Activated CD4-positive, CD25-positive, alpha-beta regulatory T cell (primary cell): ENCODE data around the gene ZDHHC21.
"Not testable (repeated sequence)": the region's sequence is repeated elsewhere in the genome, so short reads cannot be mapped to it uniquely, and the experiment has no call there.

Experiments
- DNase-seq, 4 experiments: peaks; one replicate each; lab custom pipeline; 2025; lab: John Stamatoyannopoulos, UW

Gene ZDHHC21

DNA sequence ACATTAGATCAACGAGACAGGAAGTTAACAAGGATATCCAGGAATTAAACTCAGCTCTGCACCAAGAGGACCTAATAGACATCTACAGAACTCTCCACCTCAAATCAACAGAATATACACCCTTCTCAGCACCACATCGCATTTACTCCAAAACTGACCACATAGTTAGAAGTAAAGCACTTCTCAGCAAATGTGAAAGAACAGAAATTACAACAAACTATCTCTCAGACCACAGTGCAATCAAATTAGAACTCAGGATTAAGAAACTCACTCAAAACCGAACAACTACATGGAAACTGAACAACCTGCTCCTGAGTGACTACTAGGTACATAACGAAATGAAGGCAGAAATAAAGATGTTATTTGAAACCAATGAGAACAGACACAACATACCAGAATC, 10.6 kb downstream of the ZDHHC21 start:
- not testable (repeated sequence) for DNase-seq

DNA sequence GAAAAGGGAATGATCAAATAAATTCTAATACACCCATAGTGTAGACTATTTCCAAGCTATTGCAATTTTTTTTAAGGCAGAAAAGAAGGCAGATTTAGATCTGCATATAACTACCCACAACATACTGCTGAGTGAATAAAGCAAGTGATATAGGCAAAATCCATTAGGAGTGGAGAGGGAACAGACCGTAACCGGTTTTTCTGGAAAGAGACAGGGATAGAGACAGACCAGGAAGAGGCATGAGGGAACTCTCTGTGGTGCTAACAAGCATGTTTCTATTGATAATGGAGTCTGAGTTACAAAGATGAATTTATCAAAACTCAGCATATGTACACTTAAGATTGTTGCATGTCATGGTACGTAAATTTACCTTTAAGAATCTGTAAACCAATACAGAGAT, 14.5 kb downstream of the ZDHHC21 start:
- DNase-seq: no peak

DNA sequence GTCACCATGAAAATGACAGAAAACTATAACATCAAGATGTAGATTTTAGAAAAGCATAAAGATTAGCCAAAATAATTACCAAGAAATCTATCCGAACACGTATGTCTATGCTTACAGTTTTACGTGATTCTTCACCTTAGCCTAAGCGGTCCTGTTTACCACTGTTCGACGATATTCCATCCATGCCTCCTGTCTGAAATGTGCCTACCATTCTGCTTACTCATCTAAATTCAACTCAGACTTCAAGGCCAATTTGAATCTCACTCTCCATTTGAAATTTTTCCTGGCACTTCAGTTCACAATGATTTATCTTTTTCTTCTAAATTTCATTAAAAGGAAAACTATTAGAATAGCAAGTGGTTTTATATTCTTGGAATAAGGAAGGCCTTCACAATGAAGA, 15.4 kb downstream of the ZDHHC21 start:
- no peak for DNase-seq

DNA sequence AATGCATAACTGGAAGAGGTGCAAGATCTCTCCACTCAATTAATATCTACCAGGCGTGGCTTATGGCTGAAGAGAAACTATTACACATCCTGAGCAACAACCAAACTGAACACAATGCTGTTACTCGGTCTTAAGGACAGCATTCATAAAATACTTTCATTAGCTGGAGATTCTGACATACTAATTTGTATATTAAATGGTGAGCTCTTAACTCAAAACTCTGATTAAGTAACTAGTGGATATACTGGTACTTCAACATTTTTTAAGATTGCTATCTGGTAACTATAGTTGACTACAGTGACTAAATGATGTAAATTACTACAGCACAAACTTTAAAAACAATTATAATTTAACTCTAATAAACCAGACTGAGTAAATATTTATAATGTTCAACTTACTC, 15.8 kb downstream of the ZDHHC21 start:
- no peak for DNase-seq

GRCh38 chr9:14674630-14675029, 18.6 kb downstream of the ZDHHC21 start:
- DNase-seq: no peak

DNA sequence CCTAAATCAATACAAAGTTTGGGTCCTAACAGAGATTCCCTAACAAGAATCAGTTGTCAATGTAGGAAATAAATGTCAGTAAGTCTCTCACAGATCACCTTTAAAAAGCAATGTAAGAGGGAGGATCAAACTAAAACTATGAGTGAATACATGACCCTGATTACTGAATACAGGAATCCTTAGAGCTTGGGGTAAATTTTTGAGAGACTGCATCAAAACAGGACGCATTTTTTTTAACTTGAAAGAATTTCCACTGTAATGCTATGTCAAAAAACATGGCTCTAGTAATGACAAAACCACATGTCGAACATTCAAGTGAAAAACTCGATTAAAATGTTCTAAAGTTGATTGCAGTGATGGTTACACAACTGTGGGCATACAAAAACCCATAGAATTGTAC, 21.9 kb downstream of the ZDHHC21 start:
- DNase-seq: no peak

- DNase-seq: no peak
Observed at GRCh38 chr9:14670718-14671117, 22.5 kb downstream of the ZDHHC21 start.

DNA sequence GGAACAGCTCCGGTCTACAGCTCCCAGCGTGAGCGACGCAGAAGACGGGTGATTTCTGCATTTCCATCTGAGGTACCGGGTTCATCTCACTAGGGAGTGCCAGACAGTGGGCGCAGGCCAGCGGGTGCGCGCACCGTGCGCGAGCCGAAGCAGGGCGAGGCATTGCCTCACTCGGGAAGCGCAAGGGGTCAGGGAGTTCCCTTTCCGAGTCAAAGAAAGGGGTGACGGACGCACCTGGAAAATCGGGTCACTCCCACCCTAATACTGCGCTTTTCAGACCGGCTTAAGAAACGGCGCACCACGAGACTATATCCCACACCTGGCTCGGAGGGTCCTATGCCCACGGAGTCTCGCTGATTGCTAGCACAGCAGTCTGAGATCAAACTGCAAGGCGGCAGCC, 29.2 kb downstream of the ZDHHC21 start:
- DNase-seq: not testable (repeated sequence)

DNA sequence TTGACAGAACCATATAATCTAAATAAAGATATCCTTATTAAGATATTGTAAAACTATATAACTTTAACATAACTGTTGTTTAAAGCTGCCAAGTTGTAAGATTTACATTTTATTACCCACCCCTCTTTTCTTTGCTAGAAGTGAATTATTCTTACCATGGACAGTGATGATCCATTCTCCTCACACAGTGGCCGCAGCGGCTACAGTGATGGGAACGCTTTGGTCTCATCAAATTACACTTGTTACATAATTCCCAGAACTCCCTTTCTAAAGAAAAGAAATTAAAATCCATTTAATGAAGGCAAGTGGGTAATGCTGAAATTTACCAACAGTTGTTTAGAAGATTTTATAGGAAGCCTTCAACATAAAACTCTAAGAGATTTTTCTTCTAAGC, 31.2 kb downstream of the ZDHHC21 start:
- DNase-seq: no peak

DNA sequence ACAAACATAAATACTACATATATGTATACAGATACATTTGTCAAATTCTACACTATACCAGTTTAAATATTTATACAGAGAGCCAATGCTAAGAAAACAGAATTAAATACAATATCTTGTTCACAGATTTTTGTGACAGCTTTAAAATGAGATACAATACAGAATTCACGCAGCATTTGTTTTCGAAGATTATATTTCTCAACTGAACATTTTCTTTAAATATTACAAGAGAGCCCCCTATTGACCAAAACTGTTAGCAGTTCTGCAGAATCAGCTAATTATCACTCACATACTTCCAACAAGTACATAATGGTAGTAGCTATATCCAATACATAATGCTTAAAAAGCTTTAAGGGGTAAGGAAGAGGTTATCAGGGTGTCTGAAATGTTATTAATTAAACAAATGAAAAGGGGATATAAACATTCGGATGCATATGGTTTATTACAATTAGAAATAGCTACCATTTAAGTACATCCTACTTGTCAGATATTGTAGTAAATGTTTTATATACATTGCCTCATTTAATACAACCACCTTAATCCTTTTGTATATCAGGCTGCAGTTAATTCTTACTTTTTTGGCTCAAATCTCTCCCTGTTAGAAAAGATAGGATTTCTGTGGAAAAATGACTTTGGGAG, 31.7 kb downstream of the ZDHHC21 start:
- no peak for DNase-seq

- DNase-seq: no peak
Observed at GRCh38 chr9:14660721-14661120, 32.5 kb downstream of the ZDHHC21 start.

GRCh38 chr9:14654932-14655331, 38.3 kb downstream of the ZDHHC21 start:
- no peak for DNase-seq

DNA sequence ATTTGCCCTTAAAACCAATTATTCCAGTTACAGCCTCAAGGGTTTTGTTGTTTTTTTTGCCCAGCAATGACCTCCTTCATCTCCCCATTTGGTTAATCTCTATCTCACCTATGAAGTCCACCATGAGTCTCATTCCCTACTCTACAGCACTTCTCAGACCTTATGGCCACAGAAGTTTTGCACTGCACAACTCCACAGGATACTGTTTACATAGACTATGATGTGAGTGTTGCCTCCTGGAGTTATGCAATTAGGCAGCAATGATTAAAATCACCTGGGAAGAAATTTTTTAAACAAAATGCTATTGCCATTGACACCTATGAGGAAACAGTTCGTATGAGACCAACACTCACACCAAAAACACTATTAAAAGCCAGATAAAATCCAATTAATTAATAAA, 39.7 kb downstream of the ZDHHC21 start:
- no peak for DNase-seq

GRCh38 chr9:14652729-14653377, 40.4 kb downstream of the ZDHHC21 start:
- DNase-seq: no peak

DNA sequence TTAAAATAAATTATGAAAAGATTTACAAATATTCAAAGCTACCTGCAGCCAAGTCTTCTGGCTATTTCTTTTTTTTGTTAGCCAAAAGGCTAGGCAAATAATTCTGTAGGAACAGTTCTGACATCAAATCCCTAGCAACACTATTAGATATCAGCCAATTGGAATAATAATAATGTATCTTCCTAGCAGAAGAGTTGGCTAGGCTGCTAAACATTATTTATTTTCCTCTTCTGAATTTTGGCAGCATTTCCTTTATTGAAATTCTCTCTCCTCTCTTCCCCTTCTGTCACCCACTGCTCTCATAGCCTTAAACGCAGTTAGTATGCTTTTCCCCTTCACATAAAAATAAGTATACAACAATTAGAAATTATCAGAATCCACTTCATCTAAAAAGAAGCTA, 42.6 kb downstream of the ZDHHC21 start:
- no peak for DNase-seq

DNA sequence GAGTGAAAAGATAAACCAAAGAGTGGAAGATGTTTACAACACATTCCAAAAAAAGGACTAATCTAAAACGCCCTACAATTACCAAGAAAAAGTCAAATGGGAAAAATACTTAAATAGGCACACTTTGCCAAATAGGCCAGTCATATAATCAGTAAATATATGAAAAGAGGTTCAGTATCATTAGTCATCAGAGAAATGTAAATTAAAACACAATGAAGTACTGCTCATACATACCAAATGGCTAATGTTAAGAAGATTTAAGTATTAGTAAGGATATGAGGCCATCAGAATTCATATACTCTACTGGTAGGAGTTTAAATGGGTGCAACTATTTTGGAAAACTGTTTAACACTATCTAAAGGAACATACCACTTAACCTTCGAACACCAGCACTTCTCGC, 47.6 kb downstream of the ZDHHC21 start:
- no peak for DNase-seq

GRCh38 chr9:14640967-14641366, 52.3 kb downstream of the ZDHHC21 start:
- DNase-seq: no peak

- DNase-seq: no peak
Observed at GRCh38 chr9:14640294-14640693, 52.9 kb downstream of the ZDHHC21 start.

- DNase-seq: no peak
Observed at GRCh38 chr9:14633906-14634565, 59.2 kb downstream of the ZDHHC21 start.

DNA sequence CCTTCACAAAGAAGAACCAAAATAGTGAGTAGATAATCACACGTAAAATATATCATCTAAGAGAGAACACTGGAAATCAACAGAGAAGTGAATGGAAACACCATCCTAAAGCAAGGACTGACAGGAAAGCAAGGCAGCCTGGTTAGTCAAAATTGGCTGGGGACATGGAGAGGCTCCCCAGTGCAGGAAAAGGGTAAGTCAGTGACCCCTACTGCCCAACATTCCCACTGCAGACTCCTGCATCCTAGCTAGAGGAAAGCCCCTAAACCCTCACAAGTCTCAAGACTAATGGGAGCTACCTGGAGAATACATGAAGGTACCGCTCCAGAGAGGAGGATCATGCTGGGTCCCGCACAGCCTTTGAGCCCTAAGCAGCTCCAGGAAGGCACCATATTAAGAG, 60.1 kb downstream of the ZDHHC21 start:
- no peak for DNase-seq

DNA sequence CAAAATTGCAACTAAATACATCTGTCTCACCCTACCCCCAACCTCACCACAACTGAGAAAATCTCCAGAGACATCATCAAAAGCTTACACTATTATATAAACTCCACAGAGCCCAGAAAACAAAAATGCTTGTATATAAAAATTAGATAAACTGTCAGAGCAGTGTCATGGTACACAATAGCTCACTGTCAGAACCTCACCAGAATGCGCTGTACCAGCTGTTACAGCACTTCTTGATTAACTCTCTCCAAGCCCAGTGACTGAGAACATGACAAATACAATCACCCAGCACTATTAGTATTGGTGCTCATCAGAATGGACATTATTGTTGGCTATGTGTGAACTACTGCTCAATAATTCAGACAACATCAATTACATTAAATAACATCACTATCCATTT, 65.7 kb downstream of the ZDHHC21 start:
- no peak for DNase-seq

DNA sequence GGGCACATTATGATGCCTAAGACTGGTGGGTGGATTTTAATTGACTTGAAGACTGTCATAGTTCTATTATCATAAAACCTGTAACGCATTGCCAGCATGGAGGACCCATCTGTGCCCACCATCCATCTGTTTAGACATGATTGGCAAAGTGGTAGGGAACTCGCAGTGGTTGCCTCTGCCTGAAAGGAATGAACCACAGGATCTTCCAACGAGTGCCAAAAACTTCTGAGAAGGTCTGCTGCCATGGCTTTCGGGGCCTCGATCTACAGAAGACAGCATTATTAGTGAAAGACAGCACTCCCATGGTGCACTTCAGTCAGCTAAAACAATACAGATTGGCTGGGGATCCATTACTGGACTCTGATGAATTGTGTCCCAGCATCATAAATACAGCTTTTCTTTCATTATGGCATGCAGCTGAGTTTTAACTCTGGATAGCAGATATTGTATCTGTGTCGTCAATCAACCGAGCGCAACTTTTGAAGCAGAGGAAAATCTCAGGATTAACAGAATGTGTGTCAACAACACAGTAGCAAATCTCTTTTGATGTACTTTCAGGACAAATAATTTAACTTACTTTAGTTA, 74.3 kb downstream of the ZDHHC21 start:
- no peak for DNase-seq
